Measurements from ENCODE around the gene PTPRH. TPM values are rescaled to one million over a fixed set of nuclear protein-coding genes. Genes with fewer than 3 reads are reported as not detected.

The PTPRH gene
- polyA plus RNA-seq, 1 experiment = 1.3 TPM

DNA sequence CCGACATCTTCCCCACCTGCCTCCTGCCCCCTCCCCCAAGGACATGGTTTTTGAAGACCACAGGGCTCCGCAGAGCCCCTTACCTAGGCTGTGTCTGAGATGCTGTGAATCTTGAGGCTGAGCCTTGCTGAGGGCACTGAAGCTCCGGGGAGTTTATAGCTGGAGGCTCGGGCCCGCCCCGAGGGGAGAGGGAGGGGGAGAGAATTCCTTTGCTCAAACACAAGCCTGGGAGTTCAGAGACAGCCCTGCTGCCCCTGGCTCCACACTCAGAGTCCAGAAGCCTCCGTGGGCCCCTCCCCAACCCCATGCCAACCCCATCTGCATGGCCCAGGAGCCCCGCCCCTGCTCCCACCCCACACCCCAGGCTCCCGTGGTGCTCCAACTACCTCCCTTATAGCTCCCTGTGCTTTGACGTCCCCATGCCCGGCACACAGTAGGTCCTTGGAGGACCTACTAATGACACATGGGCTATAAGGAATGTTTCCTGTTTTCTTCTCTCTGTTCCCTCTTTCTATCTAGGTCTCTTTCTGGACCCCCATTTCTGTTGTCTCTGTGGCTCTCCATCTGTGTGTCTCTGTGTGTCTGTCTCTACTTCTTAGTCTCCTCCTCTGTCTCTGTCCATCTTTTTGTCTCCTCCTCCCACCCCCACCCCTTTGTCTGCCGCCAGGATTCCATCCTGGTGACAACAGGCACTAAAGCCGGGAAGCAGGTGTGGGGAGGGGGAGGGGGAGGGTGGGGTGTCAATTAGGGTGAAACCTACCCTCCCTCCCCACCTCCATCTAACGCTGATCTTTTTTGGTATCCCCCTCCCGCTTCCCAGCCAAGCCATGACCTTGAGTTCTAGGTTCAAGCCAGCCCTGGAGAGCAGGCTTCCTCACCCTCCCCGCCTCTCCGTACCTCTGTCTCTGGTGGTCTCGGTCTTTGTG lies 60.0 kb downstream of the PTPRH start, which contains the start of gene TNNT1:
Gene TNNT1, minus strand, starts transcription at position 129 of the 926 bp plus-strand sequence. CDS start 2,049 bp downstream, outside the sequence.
- POLR2A ChIA-PET = interaction anchor here (0.5 to 0.6 kb wide), 2 partner anchors 110 to 532 kb away, joined by 3 read pairs; partner anchors contain the start of gene PPP6R1
- DNase-seq (ENCODE audit: low read depth, low spot score) = no peak
- H3K9me3 ChIP-seq (ENCODE audit: control insufficient read depth, insufficient read depth, low read length) = peaks cover 3% of the 10 kb centered on the region; the same call in 1 of the 2 replicates
- H3K27me3 ChIP-seq (ENCODE audit: control insufficient read depth, insufficient read depth, low read length) = peaks cover 36% of the 10 kb centered on the region
- no peak within 1 kb of the TSS for H3K27ac ChIP-seq (ENCODE audit: low read depth, low read length)
- TF ChIP-seq, protein P1, sequence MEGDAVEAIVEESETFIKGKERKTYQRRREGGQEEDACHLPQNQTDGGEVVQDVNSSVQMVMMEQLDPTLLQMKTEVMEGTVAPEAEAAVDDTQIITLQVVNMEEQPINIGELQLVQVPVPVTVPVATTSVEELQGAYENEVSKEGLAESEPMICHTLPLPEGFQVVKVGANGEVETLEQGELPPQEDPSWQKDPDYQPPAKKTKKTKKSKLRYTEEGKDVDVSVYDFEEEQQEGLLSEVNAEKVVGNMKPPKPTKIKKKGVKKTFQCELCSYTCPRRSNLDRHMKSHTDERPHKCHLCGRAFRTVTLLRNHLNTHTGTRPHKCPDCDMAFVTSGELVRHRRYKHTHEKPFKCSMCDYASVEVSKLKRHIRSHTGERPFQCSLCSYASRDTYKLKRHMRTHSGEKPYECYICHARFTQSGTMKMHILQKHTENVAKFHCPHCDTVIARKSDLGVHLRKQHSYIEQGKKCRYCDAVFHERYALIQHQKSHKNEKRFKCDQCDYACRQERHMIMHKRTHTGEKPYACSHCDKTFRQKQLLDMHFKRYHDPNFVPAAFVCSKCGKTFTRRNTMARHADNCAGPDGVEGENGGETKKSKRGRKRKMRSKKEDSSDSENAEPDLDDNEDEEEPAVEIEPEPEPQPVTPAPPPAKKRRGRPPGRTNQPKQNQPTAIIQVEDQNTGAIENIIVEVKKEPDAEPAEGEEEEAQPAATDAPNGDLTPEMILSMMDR (IDR thresholded peaks at IDR 0.05; ENCODE audit: low read depth, low read length) = no peak
- no peak within 1 kb of the TSS for H3K4me3 ChIP-seq (ENCODE audit: low read depth, low read length)
- CTCF ChIA-PET = interaction anchor here (0.6 kb wide), 2 partner anchors 20 to 96 kb away, joined by 3 to 4 read pairs; no protein-coding TSS in a partner anchor

DNA sequence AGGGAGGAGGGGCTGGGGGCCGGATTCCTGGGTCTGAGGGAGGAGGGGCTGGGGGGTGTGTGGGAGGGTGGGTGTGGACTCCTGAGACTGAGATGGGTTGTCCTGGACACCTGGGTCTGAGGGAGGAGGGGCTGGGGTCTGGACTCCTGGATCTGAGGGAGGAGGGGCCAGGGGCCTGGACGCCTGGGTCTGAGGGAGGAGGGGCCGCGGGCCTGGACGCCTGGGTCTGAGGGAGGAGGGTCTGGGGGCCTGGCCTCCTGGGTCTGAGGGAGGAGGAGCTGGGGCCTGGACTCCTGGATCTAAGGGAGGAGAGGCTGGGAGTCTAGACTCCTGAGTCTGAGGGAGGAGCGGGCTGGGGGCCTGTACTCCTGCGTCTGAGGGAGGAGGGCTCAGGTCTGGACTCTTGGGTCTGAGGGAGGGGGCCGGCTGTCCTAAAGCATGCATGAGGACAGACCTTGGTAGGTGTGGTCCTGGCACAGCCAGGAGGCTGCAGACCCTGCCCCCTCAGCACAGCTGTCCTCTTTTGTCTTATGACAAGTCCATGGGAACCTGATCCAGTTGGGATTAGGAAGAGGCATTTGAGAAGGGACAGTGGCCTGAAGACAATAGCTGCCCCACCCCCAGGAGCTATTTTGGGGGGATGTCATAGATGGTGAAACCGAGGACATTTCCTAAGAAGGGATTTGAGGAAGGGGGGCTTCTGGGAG lies 61.6 kb downstream of the PTPRH start:
- CTCF ChIA-PET = interaction anchor here (1.5 kb wide), 1 partner anchor 12 kb away, joined by 6 read pairs; no protein-coding TSS in a partner anchor
- Histone ChIP-seq H3K9me3 (ENCODE audit: control insufficient read depth, insufficient read depth, low read length) (peaks cover 3% of the 10 kb centered on the region; the same call in 1 of the 2 replicates), H3K4me3 (ENCODE audit: low read depth, low read length) (no peak overlapping the region), H3K27ac (ENCODE audit: low read depth, low read length) (no peak overlapping the region), H3K27me3 (ENCODE audit: control insufficient read depth, insufficient read depth, low read length) (peaks cover 42% of the 10 kb centered on the region)
- TF ChIP-seq, protein P1 (IDR thresholded peaks at IDR 0.05; ENCODE audit: low read depth, low read length) = no peak
- DNase-seq (ENCODE audit: low read depth, low spot score) = no peak
- POLR2A ChIA-PET = interaction anchor here (1.5 kb wide), 1 partner anchor 30 kb away, joined by 4 read pairs; the partner anchor contains the start of gene PPP1R12C

DNA sequence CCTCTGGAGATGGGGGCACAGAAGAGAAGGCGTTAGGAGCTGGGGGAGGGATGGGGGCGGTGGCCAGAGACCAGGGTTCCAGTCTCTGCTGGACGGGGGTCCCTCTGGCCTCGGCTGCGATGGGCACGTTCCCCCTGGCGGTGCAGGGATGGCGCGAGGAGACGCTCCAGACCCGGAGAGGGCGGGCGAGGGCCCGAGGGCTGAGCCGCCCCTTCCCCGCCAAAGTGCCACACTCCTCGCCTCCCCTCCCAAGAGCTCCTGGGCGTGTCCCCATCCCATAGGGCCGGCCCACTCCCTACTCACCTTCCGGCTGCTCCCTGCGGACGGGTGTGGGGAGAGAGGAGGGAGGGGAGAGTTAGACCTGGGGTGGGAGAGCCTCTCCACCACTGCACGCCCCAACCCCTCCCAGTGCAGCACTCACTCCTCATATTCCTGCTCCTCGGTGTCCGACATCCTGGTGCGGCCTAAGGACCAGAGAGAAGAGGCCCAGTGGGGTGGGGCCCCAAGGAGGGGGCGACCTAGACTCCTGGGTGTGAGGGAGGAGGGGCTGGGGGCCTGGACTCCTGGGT lies 62.5 kb downstream of the PTPRH start:
- ChIA-PET POLR2A (interaction anchor here (1.5 kb wide), 1 partner anchor 29 kb away, joined by 4 read pairs; the partner anchor contains the start of gene PPP1R12C), CTCF (interaction anchor here (0.7 to 1.8 kb wide), 4 partner anchors 13 to 357 kb away, joined by 3 to 6 read pairs (median 4); no protein-coding TSS in a partner anchor)
- Histone ChIP-seq H3K27me3 (ENCODE audit: control insufficient read depth, insufficient read depth, low read length) (peaks cover 42% of the 10 kb centered on the region), H3K4me3 (ENCODE audit: low read depth, low read length) (0 out of 2 replicates have a peak overlapping the region, but pooled peaks have one; percentile 7), H3K9me3 (ENCODE audit: control insufficient read depth, insufficient read depth, low read length) (peaks cover 2% of the 10 kb centered on the region; the same call in 1 of the 2 replicates), H3K27ac (ENCODE audit: low read depth, low read length) (no peak overlapping the region)
- DNase-seq (ENCODE audit: low read depth, low spot score) = no peak
- TF ChIP-seq, protein P1 (IDR thresholded peaks at IDR 0.05; ENCODE audit: low read depth, low read length) = no peak

DNA sequence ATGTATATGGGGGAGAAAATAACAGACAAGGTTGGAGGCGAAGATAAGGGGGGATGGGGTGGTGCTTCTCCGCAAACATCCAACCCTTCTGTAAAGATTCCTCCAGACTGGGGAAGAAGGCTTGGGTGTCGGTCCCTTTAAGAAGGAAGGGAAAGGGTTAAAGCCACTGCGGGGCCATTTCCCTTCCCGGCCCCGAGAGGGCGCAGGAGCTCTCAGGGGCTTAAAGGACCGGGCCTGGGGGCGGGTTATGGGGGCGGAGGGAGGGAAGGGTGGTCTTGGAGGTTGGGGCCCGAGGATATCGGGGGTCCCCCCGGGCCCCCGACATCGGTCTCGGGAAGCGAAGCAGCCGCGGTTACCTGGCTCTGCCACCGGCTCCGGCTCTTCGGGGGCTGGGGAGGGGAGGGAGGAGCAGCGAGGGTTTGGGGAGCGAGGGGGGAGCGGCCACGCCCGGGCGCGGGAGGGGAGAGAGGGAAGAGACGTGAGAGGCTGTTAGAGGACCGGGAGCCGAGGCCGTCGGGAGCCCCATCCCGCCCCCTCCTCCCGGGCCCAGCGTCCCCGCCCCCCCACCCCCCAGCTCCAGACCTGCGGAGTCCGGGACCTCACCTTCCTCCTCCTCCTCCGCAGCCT lies 63.1 kb downstream of the PTPRH start:
- H3K27me3 ChIP-seq (ENCODE audit: control insufficient read depth, insufficient read depth, low read length) = peaks cover 42% of the 10 kb centered on the region
- ChIA-PET CTCF (interaction anchor here (0.6 to 1.8 kb wide), 5 partner anchors 10 to 358 kb away, joined by 3 to 6 read pairs (median 3); no protein-coding TSS in a partner anchor), POLR2A (interaction anchor here (0.6 to 1.5 kb wide), 3 partner anchors 20 to 261 kb away, joined by 3 to 4 read pairs (median 3); partner anchors contain the start of gene PPP1R12C)
- no peak overlapping the region for H3K4me3 ChIP-seq (ENCODE audit: low read depth, low read length)
- DNase-seq (ENCODE audit: low read depth, low spot score) = no peak
- H3K27ac ChIP-seq (ENCODE audit: low read depth, low read length) = no peak overlapping the region
- TF ChIP-seq, protein P1 (IDR thresholded peaks at IDR 0.05; ENCODE audit: low read depth, low read length) = peak; percentile 59
- H3K9me3 ChIP-seq (ENCODE audit: control insufficient read depth, insufficient read depth, low read length) = no peaks in the 10 kb centered on the region; the same call in 1 of the 2 replicates
